Measurements from ENCODE around the gene GSDME.

GSDME gene

GRCh38 chr7:24748521-24748920 is 8.7 kb downstream of the GSDME start:
- H4K8ac ChIP-seq (ENCODE audit: low read depth, low read length), result no peak overlapping the region
- H3K9ac ChIP-seq (ENCODE audit: low read length), result no peak overlapping the region
- peaks cover 7 to 8% of the 10 kb centered on the region in 2 experiments for H3K4me1 ChIP-seq (ENCODE audit: control insufficient read depth in 1 of 2, insufficient read depth in 2 of 2, low read length in 2 of 2)
- H3K23ac ChIP-seq (ENCODE audit: low read length), result no peak overlapping the region
- 100% methylated on average over 1 of the region's 2 CpGs for WGBS (ENCODE audit: extremely low coverage, insufficient coverage, insufficient read length)
- peak overlapping the region; percentile 32 for H2AK5ac ChIP-seq (ENCODE audit: low read length)
- H2BK5ac ChIP-seq (ENCODE audit: low read depth, low read length, poor library complexity), result no peak overlapping the region
- no peaks in the 10 kb centered on the region for H3K27me3 ChIP-seq (ENCODE audit: insufficient read depth, low read length)
- H3K36me3 ChIP-seq (ENCODE audit: control insufficient read depth in 1 of 2, insufficient read depth in 2 of 2, low read length in 2 of 2), result peaks cover 7 to 10% of the 10 kb centered on the region in 2 experiments
- H3K14ac ChIP-seq (ENCODE audit: low read length), result no peak overlapping the region
- no peak overlapping the region for H2BK120ac ChIP-seq (ENCODE audit: insufficient read depth, low read length, poor library complexity)
- no peak overlapping the region for H4K12ac ChIP-seq (ENCODE audit: low read depth, low read length)
- DNase-seq, result no peak
- no peak overlapping the region for H3K4ac ChIP-seq (ENCODE audit: low read depth, low read length)
- H3K79me1 ChIP-seq (ENCODE audit: low read length), result peaks cover 2% of the 10 kb centered on the region
- no peak overlapping the region for H3K27ac ChIP-seq (ENCODE audit: low read depth, low read length)
- H3K18ac ChIP-seq (ENCODE audit: low read length), result no peak overlapping the region
- H3K4me3 ChIP-seq (ENCODE audit: low read depth, low read length), result no peak overlapping the region
- no peak overlapping the region for H3K4me2 ChIP-seq (ENCODE audit: low read length)
- no peak overlapping the region for H2BK12ac ChIP-seq (ENCODE audit: low read length)
- no peak overlapping the region for H2AFZ ChIP-seq (ENCODE audit: insufficient read depth, low read length, poor library complexity)
- H4K91ac ChIP-seq (ENCODE audit: low read depth, low read length), result no peak overlapping the region
- no peaks in the 10 kb centered on the region for H3K79me2 ChIP-seq (ENCODE audit: control insufficient read depth, insufficient read depth, low read length, poor library complexity)
- no peaks in the 10 kb centered on the region for H3K9me3 ChIP-seq (ENCODE audit: insufficient read depth, low read depth, low read length)

GRCh38 chr7:24745355-24745754 is 11.9 kb downstream of the GSDME start:
- no peak overlapping the region for H3K4me2 ChIP-seq (ENCODE audit: low read length)
- H4K8ac ChIP-seq (ENCODE audit: low read depth, low read length), result no peak overlapping the region
- H3K36me3 ChIP-seq (ENCODE audit: control insufficient read depth in 1 of 2, insufficient read depth in 2 of 2, low read length in 2 of 2), result peaks cover 9 to 12% of the 10 kb centered on the region in 2 experiments
- no peak overlapping the region for H3K27ac ChIP-seq (ENCODE audit: low read depth, low read length)
- peaks cover 4% of the 10 kb centered on the region for H3K79me1 ChIP-seq (ENCODE audit: low read length)
- DNase-seq, result no peak
- no peaks in the 10 kb centered on the region for H3K27me3 ChIP-seq (ENCODE audit: insufficient read depth, low read length)
- no peak overlapping the region for H3K9ac ChIP-seq (ENCODE audit: low read length)
- H2BK12ac ChIP-seq (ENCODE audit: low read length), result no peak overlapping the region
- no peak overlapping the region for H2BK5ac ChIP-seq (ENCODE audit: low read depth, low read length, poor library complexity)
- H2BK120ac ChIP-seq (ENCODE audit: insufficient read depth, low read length, poor library complexity), result no peak overlapping the region
- H3K4ac ChIP-seq (ENCODE audit: low read depth, low read length), result no peak overlapping the region
- H2AK5ac ChIP-seq (ENCODE audit: low read length), result no peak overlapping the region
- peaks cover 10 to 15% of the 10 kb centered on the region in 2 experiments for H3K4me1 ChIP-seq (ENCODE audit: control insufficient read depth in 1 of 2, insufficient read depth in 2 of 2, low read length in 2 of 2)
- H3K18ac ChIP-seq (ENCODE audit: low read length), result no peak overlapping the region
- no peak overlapping the region for H3K14ac ChIP-seq (ENCODE audit: low read length)
- no peaks in the 10 kb centered on the region for H3K9me3 ChIP-seq (ENCODE audit: insufficient read depth, low read depth, low read length)
- no peak overlapping the region for H4K91ac ChIP-seq (ENCODE audit: low read depth, low read length)
- H3K4me3 ChIP-seq (ENCODE audit: low read depth, low read length), result no peak overlapping the region
- no peak overlapping the region for H4K12ac ChIP-seq (ENCODE audit: low read depth, low read length)
- no peak overlapping the region for H2AFZ ChIP-seq (ENCODE audit: insufficient read depth, low read length, poor library complexity)
- H3K79me2 ChIP-seq (ENCODE audit: control insufficient read depth, insufficient read depth, low read length, poor library complexity), result peaks cover 3% of the 10 kb centered on the region
- no peak overlapping the region for H3K23ac ChIP-seq (ENCODE audit: low read length)

DNA sequence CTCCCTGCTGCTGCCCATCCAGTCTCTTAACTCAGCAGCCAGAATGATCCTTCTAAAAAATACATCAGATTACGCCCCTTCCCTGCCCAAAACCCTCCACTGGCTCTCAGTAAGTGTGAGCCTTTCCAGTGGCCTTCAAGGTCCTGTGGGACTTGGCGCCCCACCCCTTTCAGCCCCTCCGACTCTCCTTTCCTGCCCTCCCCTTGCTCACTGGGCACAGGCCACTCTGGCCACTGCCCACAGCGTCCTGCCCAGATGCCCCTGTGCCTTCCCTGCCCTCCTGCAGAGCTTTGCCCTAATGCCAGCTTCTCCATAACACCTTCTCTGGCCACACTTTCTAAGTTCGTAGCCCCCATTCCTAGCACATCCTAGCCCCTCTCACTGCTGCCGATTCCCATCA is 13.8 kb downstream of the GSDME start:
- no peak overlapping the region for H3K14ac ChIP-seq (ENCODE audit: low read length)
- no peak overlapping the region for H3K4me3 ChIP-seq (ENCODE audit: low read depth, low read length)
- H2AK5ac ChIP-seq (ENCODE audit: low read length), result peak overlapping the region; percentile 72
- H4K8ac ChIP-seq (ENCODE audit: low read depth, low read length), result no peak overlapping the region
- no peaks in the 10 kb centered on the region for H3K27me3 ChIP-seq (ENCODE audit: insufficient read depth, low read length)
- H3K79me1 ChIP-seq (ENCODE audit: low read length), result peaks cover 4% of the 10 kb centered on the region
- H2AFZ ChIP-seq (ENCODE audit: insufficient read depth, low read length, poor library complexity), result no peak overlapping the region
- no peak overlapping the region for H4K12ac ChIP-seq (ENCODE audit: low read depth, low read length)
- no peak overlapping the region for H3K23ac ChIP-seq (ENCODE audit: low read length)
- no peak for DNase-seq
- no peak overlapping the region for H4K91ac ChIP-seq (ENCODE audit: low read depth, low read length)
- H2BK120ac ChIP-seq (ENCODE audit: insufficient read depth, low read length, poor library complexity), result no peak overlapping the region
- H3K79me2 ChIP-seq (ENCODE audit: control insufficient read depth, insufficient read depth, low read length, poor library complexity), result peaks cover 3% of the 10 kb centered on the region
- H2BK5ac ChIP-seq (ENCODE audit: low read depth, low read length, poor library complexity), result no peak overlapping the region
- H3K4me2 ChIP-seq (ENCODE audit: low read length), result no peak overlapping the region
- peak overlapping the region; percentile 68 for H3K18ac ChIP-seq (ENCODE audit: low read length)
- H3K9ac ChIP-seq (ENCODE audit: low read length), result no peak overlapping the region
- no peak overlapping the region for H3K4ac ChIP-seq (ENCODE audit: low read depth, low read length)
- peaks cover 7 to 12% of the 10 kb centered on the region in 2 experiments for H3K36me3 ChIP-seq (ENCODE audit: control insufficient read depth in 1 of 2, insufficient read depth in 2 of 2, low read length in 2 of 2)
- no peak overlapping the region for H3K27ac ChIP-seq (ENCODE audit: low read depth, low read length)
- no peak overlapping the region for H2BK12ac ChIP-seq (ENCODE audit: low read length)
- peaks cover 10 to 15% of the 10 kb centered on the region in 2 experiments for H3K4me1 ChIP-seq (ENCODE audit: control insufficient read depth in 1 of 2, insufficient read depth in 2 of 2, low read length in 2 of 2)
- H3K9me3 ChIP-seq (ENCODE audit: insufficient read depth, low read depth, low read length), result no peaks in the 10 kb centered on the region
- no CpG with 5 or more reads among the region's 6 CpGs for WGBS (ENCODE audit: extremely low coverage, insufficient coverage, insufficient read length)

GRCh38 chr7:24742506-24743162 is 14.6 kb downstream of the GSDME start:
- no peak overlapping the region for H2AK5ac ChIP-seq (ENCODE audit: low read length)
- no peak overlapping the region for H2BK120ac ChIP-seq (ENCODE audit: insufficient read depth, low read length, poor library complexity)

More at GRCh38 chr7:24742506-24743162, 14.6 kb downstream of the GSDME start:
- Histone ChIP-seq H3K23ac (ENCODE audit: low read length) (no peak overlapping the region), H3K4me1 (ENCODE audit: control insufficient read depth in 1 of 2, insufficient read depth in 2 of 2, low read length in 2 of 2) (peaks cover 10 to 15% of the 10 kb centered on the region in 2 experiments), H3K4ac (ENCODE audit: low read depth, low read length) (no peak overlapping the region), H3K4me2 (ENCODE audit: low read length) (no peak overlapping the region), H3K36me3 (ENCODE audit: control insufficient read depth in 1 of 2, insufficient read depth in 2 of 2, low read length in 2 of 2) (peaks cover 7 to 12% of the 10 kb centered on the region in 2 experiments), H3K27me3 (ENCODE audit: insufficient read depth, low read length) (no peaks in the 10 kb centered on the region), H3K14ac (ENCODE audit: low read length) (no peak overlapping the region), H2BK5ac (ENCODE audit: low read depth, low read length, poor library complexity) (peak overlapping the region; percentile 3), H3K79me1 (ENCODE audit: low read length) (peaks cover 4% of the 10 kb centered on the region), H3K79me2 (ENCODE audit: control insufficient read depth, insufficient read depth, low read length, poor library complexity) (peaks cover 3% of the 10 kb centered on the region), H4K8ac (ENCODE audit: low read depth, low read length) (peak overlapping the region; percentile 32), H2BK12ac (ENCODE audit: low read length) (no peak overlapping the region), H3K4me3 (ENCODE audit: low read depth, low read length) (no peak overlapping the region), H3K18ac (ENCODE audit: low read length) (no peak overlapping the region), H3K9ac (ENCODE audit: low read length) (no peak overlapping the region), H3K9me3 (ENCODE audit: insufficient read depth, low read depth, low read length) (no peaks in the 10 kb centered on the region), H2AFZ (ENCODE audit: insufficient read depth, low read length, poor library complexity) (no peak overlapping the region), H3K27ac (ENCODE audit: low read depth, low read length) (no peak overlapping the region), H4K12ac (ENCODE audit: low read depth, low read length) (no peak overlapping the region), H4K91ac (ENCODE audit: low read depth, low read length) (no peak overlapping the region)
- no CpG with 5 or more reads among the region's 9 CpGs for WGBS (ENCODE audit: extremely low coverage, insufficient coverage, insufficient read length)
- DNase-seq, result no peak

Data from trophoblast cell (in vitro differentiated cells and primary cell).